Suprapubic skin (tissue), 4 donors: Measurements from ENCODE around the gene ZFAND6. TPM values are rescaled to one million over a fixed set of nuclear protein-coding genes. Genes with fewer than 3 reads are reported as not detected.
A peak's percentile ranks its signal among the peaks of the same experiment; 100 is the strongest.
"Not testable (repeated sequence)": the region's sequence is repeated elsewhere in the genome, so short reads cannot be mapped to it uniquely, and the experiment has no call there.

Experiments
- DNase-seq, 2 donors: peaks; one replicate each; pipeline ENCODE4 v3.0.0-alpha.2; 2019; ENCODE audit warnings: low spot score in 2 of 2
- H3K27ac ChIP-seq: fragments of 200-600 bp; sonication (generic); one replicate; pipeline ENCODE4 v1.5.1; 2019
- H3K27me3 ChIP-seq: fragments of 200-600 bp; sonication (generic); one replicate; pipeline ENCODE4 v1.5.1; 2019
- H3K36me3 ChIP-seq: fragments of 200-600 bp; sonication (generic); one replicate; pipeline ENCODE4 v1.5.1; 2019
- H3K4me1 ChIP-seq: fragments of 200-600 bp; sonication (generic); one replicate; pipeline ENCODE4 v1.5.1; 2019
- H3K4me3 ChIP-seq: fragments of 200-600 bp; sonication (generic); one replicate; pipeline ENCODE4 v1.5.1; 2019; ENCODE audit warnings: mild to moderate bottlenecking
- H3K9me3 ChIP-seq: fragments of 200-600 bp; sonication (generic); one replicate; pipeline ENCODE4 v1.5.1; 2019
- EP300 ChIP-seq: sonication (generic); formaldehyde crosslinking; IDR thresholded peaks from one replicate; pipeline ENCODE4 v1.6.1; 2017; ENCODE audit warnings: antibody characterized with exemption
- POLR2A ChIP-seq, 2 donors: fragments of 450-650 bp; IDR thresholded peaks; one replicate each; pipeline ENCODE4 v1.6.1; 2017; ENCODE audit warnings: antibody characterized with exemption in 2 of 2, mild to moderate bottlenecking in 2 of 2, moderate library complexity in 2 of 2
- POLR2AphosphoS5 ChIP-seq, 3 donors: sonication (generic); formaldehyde crosslinking; IDR thresholded peaks; one replicate each; pipeline ENCODE4 v1.6.1; 2017; ENCODE audit warnings: antibody characterized with exemption in 3 of 3
- WGBS: methylation state at CpG from one replicate; pipeline ENCODE4 v1.1.5; 2018; 5-methylcytosine and 5-hydroxymethylcytosine counted together
- total RNA-seq, 4 donors: library from RNA; depleted of rRNA; stranded (reverse); fragments of >200 nt; gene quantifications; one replicate each; pipeline ENCODE4 v1.1.0, GENCODE V29; 2016
- TF ChIP-seq, protein P1 (sequence below), 2 donors: fragments of 200-600 bp in 1 of 2; fragments of 450-650 bp in 1 of 2; sonication (generic) in 1 of 2; IDR thresholded peaks; one replicate each; pipeline ENCODE4 v1.5.1; 2016 to 2019; ENCODE audit warnings: antibody characterized with exemption in 2 of 2, mild to moderate bottlenecking in 1 of 2, moderate library complexity in 1 of 2

ZFAND6 gene
- total RNA-seq, 4 donors from 2014 or later: 47.9 to 107 (median 80.9) TPM

DNA sequence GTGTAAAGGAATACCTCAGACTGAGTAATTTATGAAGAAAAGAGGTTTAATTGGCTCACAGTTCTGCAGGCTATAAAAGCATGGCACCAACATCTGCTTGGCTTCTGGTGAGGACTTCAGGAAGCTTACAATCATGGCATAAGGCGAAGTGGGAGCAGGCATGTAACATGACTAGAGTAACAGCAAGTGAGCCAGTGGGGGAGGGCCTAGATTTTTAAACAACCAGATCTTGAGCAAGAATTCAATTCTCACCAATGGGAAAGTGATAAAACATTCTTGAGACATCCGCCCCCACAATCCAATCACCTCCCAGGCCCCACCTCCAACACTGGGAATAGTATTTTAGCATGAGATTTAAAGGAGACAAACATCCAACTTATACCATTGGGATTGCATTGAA, 44.3 kb upstream of the ZFAND6 start:
- Histone ChIP-seq H3K27me3 (no peaks in the 10 kb centered on the region), H3K9me3 (no peaks in the 10 kb centered on the region), H3K4me3 (no peak overlapping the region), H3K36me3 (no peaks in the 10 kb centered on the region), H3K27ac (no peak overlapping the region), H3K4me1 (no peaks in the 10 kb centered on the region)
- WGBS: 90% methylated on average over 2 of the region's 2 CpGs
- TF ChIP-seq, protein P1, sequence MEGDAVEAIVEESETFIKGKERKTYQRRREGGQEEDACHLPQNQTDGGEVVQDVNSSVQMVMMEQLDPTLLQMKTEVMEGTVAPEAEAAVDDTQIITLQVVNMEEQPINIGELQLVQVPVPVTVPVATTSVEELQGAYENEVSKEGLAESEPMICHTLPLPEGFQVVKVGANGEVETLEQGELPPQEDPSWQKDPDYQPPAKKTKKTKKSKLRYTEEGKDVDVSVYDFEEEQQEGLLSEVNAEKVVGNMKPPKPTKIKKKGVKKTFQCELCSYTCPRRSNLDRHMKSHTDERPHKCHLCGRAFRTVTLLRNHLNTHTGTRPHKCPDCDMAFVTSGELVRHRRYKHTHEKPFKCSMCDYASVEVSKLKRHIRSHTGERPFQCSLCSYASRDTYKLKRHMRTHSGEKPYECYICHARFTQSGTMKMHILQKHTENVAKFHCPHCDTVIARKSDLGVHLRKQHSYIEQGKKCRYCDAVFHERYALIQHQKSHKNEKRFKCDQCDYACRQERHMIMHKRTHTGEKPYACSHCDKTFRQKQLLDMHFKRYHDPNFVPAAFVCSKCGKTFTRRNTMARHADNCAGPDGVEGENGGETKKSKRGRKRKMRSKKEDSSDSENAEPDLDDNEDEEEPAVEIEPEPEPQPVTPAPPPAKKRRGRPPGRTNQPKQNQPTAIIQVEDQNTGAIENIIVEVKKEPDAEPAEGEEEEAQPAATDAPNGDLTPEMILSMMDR (IDR thresholded peaks at IDR 0.05): no peak
- no peak for TF ChIP-seq EP300
- no peak for TF ChIP-seq POLR2AphosphoS5 (IDR thresholded peaks at IDR 0.05)
- TF ChIP-seq POLR2A (IDR thresholded peaks at IDR 0.05): no peak
- DNase-seq: peak; percentile 6 to 32

DNA sequence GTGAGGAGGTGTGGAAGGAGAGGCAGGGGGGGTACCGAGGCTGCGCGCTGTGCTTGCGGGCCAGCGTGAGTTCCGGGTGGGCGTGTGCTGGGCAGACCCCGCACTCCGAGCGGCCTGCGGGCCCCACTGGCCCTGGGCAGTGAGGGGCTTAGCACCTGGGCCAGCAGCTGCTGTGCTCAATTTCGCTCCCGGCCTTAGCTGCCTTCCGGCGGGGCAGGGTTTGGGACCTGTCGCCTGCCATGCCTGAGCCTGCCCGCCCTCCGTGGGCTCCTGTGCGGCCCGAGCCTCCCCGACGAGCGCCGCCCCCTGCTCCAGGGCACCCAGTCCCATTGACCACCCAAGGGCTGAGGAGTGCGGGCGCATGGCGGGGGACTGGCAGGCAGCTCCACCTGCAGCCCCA, 43.0 kb upstream of the ZFAND6 start:
- DNase-seq: peak; percentile 49 to 55
- not testable (repeated sequence) for H3K36me3 ChIP-seq, H3K27ac ChIP-seq, H3K27me3 ChIP-seq, H3K4me1 ChIP-seq, H3K4me3 ChIP-seq, H3K9me3 ChIP-seq
- 100% methylated on average over 3 of the region's 27 CpGs for WGBS

DNA sequence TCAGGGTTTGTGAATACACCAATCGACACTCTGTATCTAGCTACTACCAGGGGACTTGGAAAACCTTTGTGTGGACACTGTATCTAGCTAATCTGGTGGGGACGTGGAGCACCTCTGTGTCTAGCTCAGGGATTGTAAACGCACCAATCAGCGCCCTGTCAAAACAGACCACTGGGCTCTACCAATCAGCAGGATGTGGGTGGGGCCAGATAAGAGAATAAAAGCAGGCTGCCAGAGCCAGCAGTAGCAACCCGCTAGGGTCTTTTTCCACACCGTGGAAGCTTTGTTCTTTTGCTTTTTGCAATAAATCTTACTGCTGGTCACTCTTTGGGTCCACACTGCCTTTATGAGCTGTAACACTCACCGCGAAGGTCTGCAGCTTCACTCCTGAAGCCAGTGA, 42.3 kb upstream of the ZFAND6 start:
- H3K9me3 ChIP-seq: not testable (repeated sequence)
- DNase-seq: peak in 1 of 2 donors; percentile 13
- WGBS: 92% methylated on average over 7 of the region's 8 CpGs

DNA sequence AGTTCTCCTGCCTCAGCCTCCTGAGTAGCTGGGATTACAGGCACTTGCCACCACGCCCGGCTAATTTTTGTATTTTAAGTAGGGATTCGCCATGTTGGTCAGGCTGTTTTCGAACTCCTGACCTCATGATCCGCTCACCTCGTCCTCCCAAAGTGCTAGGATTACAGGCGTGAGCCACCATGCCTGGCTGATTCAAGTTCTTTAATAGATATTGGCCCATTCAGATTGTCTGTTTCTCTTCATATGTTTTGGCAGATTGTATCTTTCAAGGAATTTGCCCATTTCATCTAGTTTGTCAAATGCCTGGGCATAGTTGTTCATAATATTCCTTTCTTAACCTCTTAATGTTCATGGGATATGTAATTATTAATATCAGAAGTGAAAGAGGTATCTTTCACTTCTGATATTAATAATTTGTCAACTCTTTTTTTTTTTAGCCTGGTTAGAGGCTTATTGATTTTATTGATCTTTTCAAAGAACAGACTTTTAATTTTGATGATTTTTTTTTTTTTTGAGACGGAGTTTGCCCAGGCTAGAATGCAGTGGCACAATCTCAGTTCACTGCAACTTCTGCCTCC, 40.2 kb upstream of the ZFAND6 start:
- Histone ChIP-seq H3K4me1 (no peaks in the 10 kb centered on the region), H3K36me3 (no peaks in the 10 kb centered on the region), H3K4me3 (no peak overlapping the region), H3K27ac (no peak overlapping the region), H3K9me3 (no peaks in the 10 kb centered on the region), H3K27me3 (no peaks in the 10 kb centered on the region)
- peak; percentile 10 to 16 for DNase-seq
- WGBS: 91% methylated on average over 8 of the region's 8 CpGs
- TF ChIP-seq EP300 (no peak), POLR2A (IDR thresholded peaks at IDR 0.05) (no peak), POLR2AphosphoS5 (IDR thresholded peaks at IDR 0.05) (no peak)
- TF ChIP-seq, protein P1 (IDR thresholded peaks at IDR 0.05): no peak

More for the DNA sequence above, 42.3 kb upstream of the ZFAND6 start:
- H3K27me3 ChIP-seq, H3K27ac ChIP-seq, H3K4me3 ChIP-seq, H3K4me1 ChIP-seq, H3K36me3 ChIP-seq: not testable (repeated sequence)

DNA sequence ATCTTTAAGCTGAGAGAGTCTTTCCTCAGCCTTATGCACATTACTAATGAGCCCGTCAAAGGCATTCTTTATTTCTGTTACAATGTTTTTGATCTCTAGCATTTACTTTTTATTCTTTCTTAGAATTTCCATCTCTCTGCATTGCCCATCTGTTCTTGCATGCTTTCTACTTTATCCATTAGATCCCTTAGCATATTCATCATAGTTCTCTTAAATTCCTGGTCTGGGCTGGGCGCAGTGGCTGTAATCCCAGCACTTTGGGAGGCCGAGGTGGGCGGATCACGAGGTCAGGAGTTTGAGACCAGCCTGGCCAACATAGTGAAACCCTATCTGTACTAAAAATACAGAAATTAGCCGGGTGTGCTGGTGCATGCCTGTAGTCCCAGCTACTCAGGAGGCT, 39.3 kb upstream of the ZFAND6 start:
- 94% methylated on average over 6 of the region's 6 CpGs for WGBS
- DNase-seq, H3K27me3 ChIP-seq, H3K9me3 ChIP-seq, H3K27ac ChIP-seq, H3K4me3 ChIP-seq, H3K36me3 ChIP-seq, H3K4me1 ChIP-seq: not testable (repeated sequence)

DNA sequence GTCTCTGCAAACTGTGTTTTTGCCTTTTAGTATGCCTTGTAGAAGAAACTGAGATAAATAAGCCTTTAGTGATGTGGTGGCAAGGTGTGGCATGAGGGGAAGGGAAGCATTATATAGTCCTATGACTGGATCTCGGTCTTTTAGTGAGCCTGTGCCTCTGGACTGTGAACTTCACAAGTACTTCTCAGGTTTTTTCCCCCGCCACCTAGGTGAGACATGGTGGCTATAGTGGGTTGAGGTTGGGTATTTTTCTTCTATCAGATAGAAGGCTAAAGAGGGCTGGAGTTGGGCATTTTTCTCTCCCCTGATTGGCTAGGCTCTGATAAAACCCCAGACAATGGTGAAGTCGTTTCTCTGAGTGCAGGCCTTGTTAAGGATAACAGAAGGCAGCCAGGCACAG, 38.7 kb upstream of the ZFAND6 start:
- DNase-seq: peak in 1 of 2 donors; percentile 20
- WGBS: 70% methylated on average over 2 of the region's 3 CpGs
- Histone ChIP-seq H3K4me3 (no peak overlapping the region), H3K27me3 (no peaks in the 10 kb centered on the region), H3K4me1 (no peaks in the 10 kb centered on the region), H3K36me3 (no peaks in the 10 kb centered on the region), H3K9me3 (no peaks in the 10 kb centered on the region), H3K27ac (no peak overlapping the region)
- TF ChIP-seq POLR2A (IDR thresholded peaks at IDR 0.05) (no peak), POLR2AphosphoS5 (IDR thresholded peaks at IDR 0.05) (no peak), EP300 (no peak)
- TF ChIP-seq, protein P1 (IDR thresholded peaks at IDR 0.05): no peak

DNA sequence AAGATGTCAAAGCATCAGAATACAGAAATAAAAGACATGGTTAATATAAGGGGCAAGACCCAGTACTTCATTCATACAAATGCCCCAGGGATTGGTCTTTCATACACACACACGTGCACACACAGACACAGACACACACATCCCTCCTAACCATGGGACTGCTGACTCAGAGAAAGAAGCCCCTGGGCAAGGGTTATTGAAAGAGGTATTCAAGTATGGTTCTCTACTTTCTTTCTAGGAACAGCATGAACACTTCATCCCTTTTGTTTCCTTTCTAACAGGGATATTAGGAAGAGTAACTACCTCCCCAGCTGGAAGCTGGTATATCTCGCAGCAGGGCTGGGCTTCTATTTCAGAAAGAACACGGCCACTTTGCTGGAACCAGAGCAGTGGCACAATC, 33.2 kb upstream of the ZFAND6 start:
- Histone ChIP-seq H3K27ac (no peak overlapping the region), H3K4me3 (no peak overlapping the region), H3K36me3 (no peaks in the 10 kb centered on the region), H3K9me3 (no peaks in the 10 kb centered on the region), H3K27me3 (no peaks in the 10 kb centered on the region), H3K4me1 (no peaks in the 10 kb centered on the region)
- 76% methylated on average over 3 of the region's 3 CpGs for WGBS
- TF ChIP-seq EP300 (no peak), POLR2AphosphoS5 (IDR thresholded peaks at IDR 0.05) (no peak), POLR2A (IDR thresholded peaks at IDR 0.05) (no peak)
- TF ChIP-seq, protein P1 (IDR thresholded peaks at IDR 0.05): no peak
- DNase-seq: peak in 1 of 2 donors; percentile 13
